Measurements from ENCODE around the gene MIS18BP1. TPM values are rescaled to one million over a fixed set of nuclear protein-coding genes. Genes with fewer than 3 reads are reported as not detected.
"Not testable (repeated sequence)": the region's sequence is repeated elsewhere in the genome, so short reads cannot be mapped to it uniquely, and the experiment has no call there.

Gene MIS18BP1
- total RNA-seq, 1 donor from 2014 or later, result 15.2 TPM

DNA sequence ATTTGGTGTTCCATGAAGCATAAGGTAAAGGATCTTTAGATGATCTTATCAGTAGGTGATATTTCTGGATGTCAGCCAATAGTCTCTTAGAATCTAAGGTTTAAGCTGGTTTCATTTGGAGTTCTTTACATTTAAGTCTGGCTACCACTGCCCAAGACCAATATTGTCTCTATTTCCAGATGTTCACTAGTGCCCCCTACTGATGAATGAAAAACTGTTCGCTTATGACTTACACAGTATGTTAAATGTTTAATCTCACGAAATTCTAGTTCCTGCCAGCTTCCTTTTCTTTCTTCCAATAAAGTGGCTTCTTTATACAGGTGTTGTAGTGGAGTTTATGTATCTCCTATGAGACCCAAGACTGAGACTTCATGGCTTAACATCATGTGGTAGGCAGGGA lies 31.8 kb upstream of the MIS18BP1 start:
- Mint-ChIP-seq H3K27ac (ENCODE audit: unreplicated experiment) (no peak overlapping the region), H3K36me3 (ENCODE audit: unreplicated experiment) (peaks cover 17% of the 10 kb centered on the region), H3K4me1 (ENCODE audit: low read depth, unreplicated experiment) (no peaks in the 10 kb centered on the region), H3K4me3 (ENCODE audit: unreplicated experiment) (no peak overlapping the region), H3K27me3 (ENCODE audit: unreplicated experiment) (peaks cover 4% of the 10 kb centered on the region), H3K9me3 (ENCODE audit: unreplicated experiment) (peaks cover 3% of the 10 kb centered on the region)
- DNase-seq, result no peak
- TF ChIP-seq, protein P1, sequence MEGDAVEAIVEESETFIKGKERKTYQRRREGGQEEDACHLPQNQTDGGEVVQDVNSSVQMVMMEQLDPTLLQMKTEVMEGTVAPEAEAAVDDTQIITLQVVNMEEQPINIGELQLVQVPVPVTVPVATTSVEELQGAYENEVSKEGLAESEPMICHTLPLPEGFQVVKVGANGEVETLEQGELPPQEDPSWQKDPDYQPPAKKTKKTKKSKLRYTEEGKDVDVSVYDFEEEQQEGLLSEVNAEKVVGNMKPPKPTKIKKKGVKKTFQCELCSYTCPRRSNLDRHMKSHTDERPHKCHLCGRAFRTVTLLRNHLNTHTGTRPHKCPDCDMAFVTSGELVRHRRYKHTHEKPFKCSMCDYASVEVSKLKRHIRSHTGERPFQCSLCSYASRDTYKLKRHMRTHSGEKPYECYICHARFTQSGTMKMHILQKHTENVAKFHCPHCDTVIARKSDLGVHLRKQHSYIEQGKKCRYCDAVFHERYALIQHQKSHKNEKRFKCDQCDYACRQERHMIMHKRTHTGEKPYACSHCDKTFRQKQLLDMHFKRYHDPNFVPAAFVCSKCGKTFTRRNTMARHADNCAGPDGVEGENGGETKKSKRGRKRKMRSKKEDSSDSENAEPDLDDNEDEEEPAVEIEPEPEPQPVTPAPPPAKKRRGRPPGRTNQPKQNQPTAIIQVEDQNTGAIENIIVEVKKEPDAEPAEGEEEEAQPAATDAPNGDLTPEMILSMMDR (IDR thresholded peaks at IDR 0.05; ENCODE audit: partially characterized antibody, unreplicated experiment), result no peak

DNA sequence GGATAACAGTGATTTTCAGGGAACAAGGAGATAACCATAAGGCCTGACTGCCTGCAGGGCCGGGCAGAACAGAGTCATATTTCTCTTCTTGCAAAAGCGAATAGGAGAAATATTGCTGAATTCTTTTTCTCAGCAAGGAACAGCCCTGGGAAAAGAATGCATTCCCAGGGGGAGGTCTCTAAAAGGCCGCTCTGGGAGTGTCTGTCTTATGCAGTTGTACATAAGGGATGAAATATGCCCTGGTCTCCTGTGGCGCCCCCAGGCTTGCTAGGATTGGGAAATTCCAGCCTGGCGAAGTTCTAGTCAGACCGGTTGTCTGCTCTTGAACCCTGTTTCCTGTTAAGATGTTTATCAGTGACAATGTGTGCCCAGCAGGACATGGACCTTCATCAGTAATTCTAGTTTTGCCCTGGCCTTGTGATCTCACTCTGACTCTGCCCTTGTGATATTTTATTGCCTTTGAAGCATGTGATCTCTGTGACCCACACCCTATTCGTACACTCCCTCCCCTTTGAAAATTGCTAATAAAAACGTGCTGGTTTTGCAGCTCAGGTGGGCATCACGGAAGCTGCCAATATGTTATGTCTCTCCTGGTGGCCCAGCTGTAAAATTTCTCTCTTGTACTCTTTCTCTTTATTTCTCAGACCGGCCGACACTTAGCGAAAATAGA lies 28.9 kb upstream of the MIS18BP1 start:
- not testable (repeated sequence) for H3K27me3 Mint-ChIP-seq (ENCODE audit: unreplicated experiment); H3K4me1 Mint-ChIP-seq (ENCODE audit: low read depth, unreplicated experiment); H3K4me3 Mint-ChIP-seq (ENCODE audit: unreplicated experiment); H3K9me3 Mint-ChIP-seq (ENCODE audit: unreplicated experiment)
- DNase-seq, result peak; percentile 17
- peak overlapping the region; percentile 43 for H3K27ac Mint-ChIP-seq (ENCODE audit: unreplicated experiment)
- H3K36me3 Mint-ChIP-seq (ENCODE audit: unreplicated experiment), result peaks cover 17% of the 10 kb centered on the region

DNA sequence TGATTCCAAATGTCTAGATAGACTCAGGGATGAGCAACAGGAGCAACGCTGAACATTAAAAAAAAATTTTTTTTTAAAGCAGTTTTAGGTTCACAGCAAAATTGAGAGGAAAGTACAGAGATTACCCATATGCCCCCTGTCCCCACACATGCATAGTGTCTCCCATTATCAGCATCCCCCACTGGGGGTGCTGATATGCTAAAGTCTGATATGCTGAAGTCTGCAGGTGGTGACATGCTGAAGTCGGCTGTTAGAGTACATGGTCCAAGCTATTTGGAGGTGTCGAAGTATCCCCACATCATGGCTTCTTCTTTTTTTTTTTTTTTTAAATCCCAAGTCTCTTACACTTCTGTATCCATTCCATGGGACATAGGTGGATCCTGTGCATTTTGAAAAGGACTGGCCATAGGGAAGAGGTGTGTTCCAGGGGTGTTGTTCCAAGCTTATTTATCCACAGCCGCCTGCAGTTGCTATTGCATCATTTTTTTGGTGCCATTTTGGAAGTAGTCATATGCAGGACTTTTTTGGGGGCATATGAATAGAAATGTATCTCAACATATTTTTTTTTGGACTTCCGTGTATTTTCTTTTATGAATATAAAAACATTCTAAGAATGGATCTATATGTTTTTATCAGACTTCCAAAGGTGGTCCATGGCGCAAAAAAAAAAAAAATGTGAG lies 19.0 kb upstream of the MIS18BP1 start:
- DNase-seq, result no peak
- TF ChIP-seq, protein P1 (IDR thresholded peaks at IDR 0.05; ENCODE audit: partially characterized antibody, unreplicated experiment), result no peak
- Mint-ChIP-seq H3K27ac (ENCODE audit: unreplicated experiment) (no peak overlapping the region), H3K36me3 (ENCODE audit: unreplicated experiment) (no peaks in the 10 kb centered on the region), H3K27me3 (ENCODE audit: unreplicated experiment) (no peaks in the 10 kb centered on the region), H3K4me3 (ENCODE audit: unreplicated experiment) (no peak overlapping the region), H3K4me1 (ENCODE audit: low read depth, unreplicated experiment) (peaks cover 3% of the 10 kb centered on the region), H3K9me3 (ENCODE audit: unreplicated experiment) (no peaks in the 10 kb centered on the region)

DNA sequence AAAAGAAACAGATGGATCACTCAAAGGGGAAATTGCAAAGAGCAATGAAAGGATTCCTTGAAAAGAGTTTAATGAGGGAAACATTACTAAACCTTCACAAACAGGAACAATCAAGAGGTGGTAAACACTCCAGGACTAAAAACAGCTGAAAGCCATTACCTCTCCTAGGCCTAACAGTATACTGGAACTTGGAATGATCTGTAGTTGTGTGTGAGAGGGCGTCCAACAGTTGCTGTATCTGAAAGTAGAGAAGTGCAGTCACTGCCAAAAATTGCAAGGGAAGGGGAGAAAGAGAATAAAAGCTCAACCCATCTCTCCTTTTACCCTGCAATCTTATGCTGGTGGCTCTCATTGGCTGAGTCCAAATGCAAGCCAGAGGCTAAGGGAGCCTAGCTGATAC lies 17.0 kb upstream of the MIS18BP1 start:
- Mint-ChIP-seq H3K4me3 (ENCODE audit: unreplicated experiment) (no peak overlapping the region), H3K27me3 (ENCODE audit: unreplicated experiment) (no peaks in the 10 kb centered on the region), H3K9me3 (ENCODE audit: unreplicated experiment) (no peaks in the 10 kb centered on the region), H3K27ac (ENCODE audit: unreplicated experiment) (no peak overlapping the region), H3K36me3 (ENCODE audit: unreplicated experiment) (no peaks in the 10 kb centered on the region), H3K4me1 (ENCODE audit: low read depth, unreplicated experiment) (peaks cover under 1% of the 10 kb centered on the region)
- no peak for DNase-seq
- TF ChIP-seq, protein P1 (IDR thresholded peaks at IDR 0.05; ENCODE audit: partially characterized antibody, unreplicated experiment), result no peak

DNA sequence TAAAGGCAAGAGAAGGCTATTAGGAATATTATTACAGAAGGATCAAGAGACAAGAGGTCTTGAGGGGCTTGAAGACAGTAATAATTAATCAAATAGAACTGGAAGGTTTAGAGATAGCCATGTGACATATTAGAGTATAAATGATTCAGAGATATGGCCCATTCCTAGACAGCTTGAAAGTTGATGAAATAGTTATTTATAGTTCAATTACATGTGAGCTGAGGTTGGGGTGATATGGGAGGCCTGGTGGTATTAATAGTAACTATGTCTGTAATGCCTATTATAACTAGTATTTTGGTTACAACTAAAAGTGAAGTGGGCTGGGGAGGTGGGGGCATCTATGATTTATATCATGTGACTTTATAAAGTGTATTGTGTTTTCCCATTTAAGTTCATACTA lies 14.1 kb upstream of the MIS18BP1 start:
- TF ChIP-seq, protein P1 (IDR thresholded peaks at IDR 0.05; ENCODE audit: partially characterized antibody, unreplicated experiment), result no peak
- Mint-ChIP-seq H3K9me3 (ENCODE audit: unreplicated experiment) (no peaks in the 10 kb centered on the region), H3K4me3 (ENCODE audit: unreplicated experiment) (no peak overlapping the region), H3K27ac (ENCODE audit: unreplicated experiment) (no peak overlapping the region), H3K27me3 (ENCODE audit: unreplicated experiment) (no peaks in the 10 kb centered on the region), H3K4me1 (ENCODE audit: low read depth, unreplicated experiment) (no peaks in the 10 kb centered on the region), H3K36me3 (ENCODE audit: unreplicated experiment) (no peaks in the 10 kb centered on the region)
- DNase-seq, result no peak

All from glutamatergic neuron (in vitro differentiated cells).